Measurements from ENCODE around the gene UCN3. TPM values are rescaled to one million over a fixed set of nuclear protein-coding genes. Genes with fewer than 3 reads are reported as not detected.

The UCN3 gene
- not detected in 5 replicates for total RNA-seq (2022; extraction: Qiagen RNA extraction; ENCODE audit: low read depth)

DNA sequence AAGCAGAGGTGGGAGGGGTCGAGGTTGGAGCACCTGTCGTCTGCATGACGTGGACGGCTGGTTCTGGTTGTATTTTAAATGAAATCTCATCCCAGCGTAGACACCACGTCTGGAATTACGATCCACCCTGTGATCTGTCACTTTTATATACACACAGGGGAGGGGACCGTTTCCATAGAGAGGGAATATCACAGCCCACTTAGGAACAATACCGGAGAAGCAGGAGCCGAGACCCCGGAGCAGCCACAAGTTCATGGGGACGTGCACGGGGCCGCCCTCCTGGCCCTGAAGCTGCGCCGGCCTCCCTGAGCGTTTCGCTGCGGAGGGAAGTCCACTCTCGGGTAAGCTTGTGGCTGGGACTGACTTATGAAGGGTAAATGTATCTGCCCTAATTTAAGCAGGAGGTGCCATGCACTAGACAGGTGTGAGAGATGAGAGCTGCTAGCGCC, at the start of gene UCN3:
Gene UCN3, plus strand, starts transcription at position 77 of the 449 bp plus-strand sequence. CDS start 8,755 bp downstream, outside the sequence.

DNA sequence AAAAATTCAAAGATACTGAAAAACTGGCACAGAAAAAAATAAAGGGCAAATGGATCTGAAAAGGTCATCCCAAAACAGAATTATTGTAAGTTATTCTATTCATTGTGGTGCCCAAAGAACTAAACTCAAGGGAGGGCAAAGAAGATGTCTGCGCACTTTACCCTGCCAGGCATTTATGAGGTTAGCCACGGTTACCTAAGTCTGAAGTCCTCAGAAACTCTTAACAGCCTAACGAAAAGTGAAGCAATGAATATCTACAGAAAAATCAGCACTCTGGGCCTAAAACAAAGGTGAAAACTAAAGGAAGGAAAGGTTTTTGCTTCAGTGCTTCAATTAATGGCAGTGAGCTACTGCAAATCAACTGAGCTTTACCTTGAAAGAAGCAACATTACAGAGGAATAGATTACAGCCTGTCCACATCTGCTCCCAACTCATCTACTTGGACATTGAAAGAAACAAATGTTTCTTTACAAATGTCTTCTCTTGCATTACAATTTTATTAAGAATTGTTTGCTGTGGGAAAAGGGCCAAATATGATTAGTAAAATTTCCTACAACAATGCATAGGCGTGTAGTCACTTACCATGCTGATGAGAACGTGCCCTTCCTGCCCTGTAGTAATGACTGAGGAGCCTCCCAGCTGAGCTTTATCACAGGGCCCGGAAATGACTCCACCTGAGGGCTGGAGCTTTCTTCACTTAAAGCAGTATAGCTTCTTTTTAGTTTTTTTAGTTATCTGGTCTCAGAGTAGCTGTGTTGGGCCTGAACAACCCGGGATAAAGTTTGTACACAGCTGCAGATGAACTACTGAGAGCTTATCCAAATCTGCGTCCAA, 39.7 kb downstream of the UCN3 start, which contains the start of gene TUBAL3:
Gene TUBAL3, minus strand, starts transcription at position 621 of the 834 bp plus-strand sequence. Its CDS starts 36 bp downstream, at position 585.

GRCh38 chr10:5412277-5412941, 47.6 kb downstream of the UCN3 start, which contains the start of gene NET1:
NET1 (plus strand) TSS chr10:5412557; CDS start chr10:5412693, 136 bp downstream.

Other genes with a start within 250 kb of the UCN3 start
- gene AKR1C8, start 179.8 kb upstream of the UCN3 start, total RNA-seq (2022; extraction: Qiagen RNA extraction; ENCODE audit: low read depth): 0.19 to 0.31 TPM in 2 of 5 replicates, not detected in the others
- 0.26 to 0.42 TPM (median 0.37 TPM) in 5 replicates for gene AKR1C4, start 168.1 kb upstream of the UCN3 start, total RNA-seq (2022; extraction: Qiagen RNA extraction; ENCODE audit: low read depth)
- gene TUBAL3, start 39.9 kb downstream of the UCN3 start, total RNA-seq (2022; extraction: Qiagen RNA extraction; ENCODE audit: low read depth): 0.24 to 0.49 TPM (median 0.31 TPM) in 5 replicates
- gene NET1, start 47.6 kb downstream of the UCN3 start, total RNA-seq (2022; extraction: Qiagen RNA extraction; ENCODE audit: low read depth): 72.1 to 99.4 TPM (median 86.8 TPM) in 5 replicates
- not detected in 5 replicates for gene CALML5, start 134.6 kb downstream of the UCN3 start, total RNA-seq (2022; extraction: Qiagen RNA extraction; ENCODE audit: low read depth)
- not detected in 5 replicates for gene CALML3, start 160.0 kb downstream of the UCN3 start, total RNA-seq (2022; extraction: Qiagen RNA extraction; ENCODE audit: low read depth)

Measured in A549 treated with CpdA at 1 μM for 4 hours (cell line).